GM12878 (cell line): Measurements from ENCODE around the gene NXPH2.

Experiments used
- TF ChIP-seq, protein P1 (sequence below): IDR thresholded peaks from 2 replicates; pipeline ENCODE4 v1.6.1; 2012; ENCODE audit warnings: low read length, inconsistent platforms
- TF ChIP-seq, protein P2 (sequence below): IDR thresholded peaks from 2 replicates; pipeline ENCODE4 v1.6.1; 2012; ENCODE audit warnings: low read depth, low read length, improper control_type of control experiment

DNA sequence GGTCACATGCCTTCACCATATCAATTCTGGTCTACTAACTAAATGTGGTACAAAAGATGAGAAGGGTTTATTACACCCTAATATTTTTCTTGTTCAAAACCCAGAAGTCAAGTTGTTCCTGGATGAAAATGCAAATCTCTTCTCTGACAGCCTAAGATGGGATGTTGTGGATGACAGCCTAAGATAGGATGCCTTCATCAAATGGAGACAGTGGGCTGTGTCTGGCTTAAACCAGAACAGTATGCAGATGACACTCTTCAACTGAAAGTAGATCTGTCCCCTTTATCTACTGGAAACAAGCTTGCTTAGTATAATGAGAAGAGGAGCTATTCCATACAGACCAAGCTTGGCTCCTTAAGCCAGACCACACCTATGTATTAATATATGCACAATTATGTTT, 17.7 kb downstream of the NXPH2 start:
- TF ChIP-seq, protein P1, sequence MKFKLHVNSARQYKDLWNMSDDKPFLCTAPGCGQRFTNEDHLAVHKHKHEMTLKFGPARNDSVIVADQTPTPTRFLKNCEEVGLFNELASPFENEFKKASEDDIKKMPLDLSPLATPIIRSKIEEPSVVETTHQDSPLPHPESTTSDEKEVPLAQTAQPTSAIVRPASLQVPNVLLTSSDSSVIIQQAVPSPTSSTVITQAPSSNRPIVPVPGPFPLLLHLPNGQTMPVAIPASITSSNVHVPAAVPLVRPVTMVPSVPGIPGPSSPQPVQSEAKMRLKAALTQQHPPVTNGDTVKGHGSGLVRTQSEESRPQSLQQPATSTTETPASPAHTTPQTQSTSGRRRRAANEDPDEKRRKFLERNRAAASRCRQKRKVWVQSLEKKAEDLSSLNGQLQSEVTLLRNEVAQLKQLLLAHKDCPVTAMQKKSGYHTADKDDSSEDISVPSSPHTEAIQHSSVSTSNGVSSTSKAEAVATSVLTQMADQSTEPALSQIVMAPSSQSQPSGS: no peak
- TF ChIP-seq, protein P2, sequence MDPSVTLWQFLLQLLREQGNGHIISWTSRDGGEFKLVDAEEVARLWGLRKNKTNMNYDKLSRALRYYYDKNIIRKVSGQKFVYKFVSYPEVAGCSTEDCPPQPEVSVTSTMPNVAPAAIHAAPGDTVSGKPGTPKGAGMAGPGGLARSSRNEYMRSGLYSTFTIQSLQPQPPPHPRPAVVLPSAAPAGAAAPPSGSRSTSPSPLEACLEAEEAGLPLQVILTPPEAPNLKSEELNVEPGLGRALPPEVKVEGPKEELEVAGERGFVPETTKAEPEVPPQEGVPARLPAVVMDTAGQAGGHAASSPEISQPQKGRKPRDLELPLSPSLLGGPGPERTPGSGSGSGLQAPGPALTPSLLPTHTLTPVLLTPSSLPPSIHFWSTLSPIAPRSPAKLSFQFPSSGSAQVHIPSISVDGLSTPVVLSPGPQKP: no peak
